Measurements from ENCODE around the gene KRTAP17-1.

DNA sequence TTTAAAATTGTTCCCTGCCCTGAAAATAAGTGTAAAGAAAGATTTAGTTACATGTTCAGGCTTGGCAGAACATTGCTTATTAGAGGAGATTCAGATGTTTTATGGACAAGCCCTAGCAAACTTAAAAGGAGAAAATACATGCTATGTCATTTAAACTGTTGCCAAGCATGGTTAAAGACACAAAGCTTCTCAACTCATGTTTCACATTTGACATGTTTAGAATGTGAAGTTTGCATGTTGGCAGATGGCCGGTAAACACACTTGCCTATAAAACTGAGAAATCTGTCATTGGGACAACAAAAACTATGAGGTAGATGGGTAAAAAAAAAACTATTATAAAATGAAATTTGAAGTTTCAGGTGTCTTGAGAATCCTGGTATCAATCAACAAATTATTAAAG, 18.7 kb downstream of the KRTAP17-1 start:
- TF ChIP-seq, protein P1, sequence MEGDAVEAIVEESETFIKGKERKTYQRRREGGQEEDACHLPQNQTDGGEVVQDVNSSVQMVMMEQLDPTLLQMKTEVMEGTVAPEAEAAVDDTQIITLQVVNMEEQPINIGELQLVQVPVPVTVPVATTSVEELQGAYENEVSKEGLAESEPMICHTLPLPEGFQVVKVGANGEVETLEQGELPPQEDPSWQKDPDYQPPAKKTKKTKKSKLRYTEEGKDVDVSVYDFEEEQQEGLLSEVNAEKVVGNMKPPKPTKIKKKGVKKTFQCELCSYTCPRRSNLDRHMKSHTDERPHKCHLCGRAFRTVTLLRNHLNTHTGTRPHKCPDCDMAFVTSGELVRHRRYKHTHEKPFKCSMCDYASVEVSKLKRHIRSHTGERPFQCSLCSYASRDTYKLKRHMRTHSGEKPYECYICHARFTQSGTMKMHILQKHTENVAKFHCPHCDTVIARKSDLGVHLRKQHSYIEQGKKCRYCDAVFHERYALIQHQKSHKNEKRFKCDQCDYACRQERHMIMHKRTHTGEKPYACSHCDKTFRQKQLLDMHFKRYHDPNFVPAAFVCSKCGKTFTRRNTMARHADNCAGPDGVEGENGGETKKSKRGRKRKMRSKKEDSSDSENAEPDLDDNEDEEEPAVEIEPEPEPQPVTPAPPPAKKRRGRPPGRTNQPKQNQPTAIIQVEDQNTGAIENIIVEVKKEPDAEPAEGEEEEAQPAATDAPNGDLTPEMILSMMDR (conservative IDR thresholded peaks at IDR 0.05 in 1 of 2, IDR thresholded peaks at IDR 0.05 in 1 of 2; ENCODE audit: extremely low read depth in 1 of 2, insufficient read depth in 1 of 2, low read depth in 1 of 2, low read length in 2 of 2) = no peak
- no peak for TF ChIP-seq EZH2 (IDR thresholded peaks at IDR 0.05; ENCODE audit: borderline replicate concordance, low read length)

All from mammary epithelial cell (primary cell).